Large intestine (tissue), 3 donors: ENCODE data around the gene NR2F2. TPM values are rescaled to one million over a fixed set of nuclear protein-coding genes. Genes with fewer than 3 reads are reported as not detected.

Experiments
- DNase-seq, 2 donors: peaks; one replicate each; pipeline versions ENCODE4 v3.0.0 to v3.0.0-alpha.2; 2013
- H3K27ac ChIP-seq: one replicate; pipeline ENCODE4 v1.5.1; 2013; ENCODE audit warnings: low read length
- H3K27me3 ChIP-seq: 2 replicates; pipeline ENCODE4 v1.6.1; 2013; ENCODE audit warnings: low read length; ENCODE audit not compliant: control insufficient read depth, insufficient read depth
- H3K36me3 ChIP-seq: 2 replicates; pipeline ENCODE4 v1.6.1; 2013; ENCODE audit warnings: low read length; ENCODE audit not compliant: control insufficient read depth, insufficient read depth
- H3K4me1 ChIP-seq: one replicate; pipeline ENCODE4 v1.6.1; 2013; ENCODE audit warnings: low read length; ENCODE audit not compliant: control insufficient read depth, insufficient read depth
- H3K4me3 ChIP-seq: one replicate; pipeline ENCODE4 v1.5.1; 2013; ENCODE audit warnings: low read length
- H3K9me3 ChIP-seq: one replicate; pipeline ENCODE4 v1.6.1; 2013; ENCODE audit warnings: mild to moderate bottlenecking, low read depth, low read length, moderate library complexity; ENCODE audit not compliant: control insufficient read depth
- WGBS: methylation state at CpG from one replicate; pipeline ENCODE4 v1.1.5; 2013; ENCODE audit warnings: low lambda C conversion rate; ENCODE audit not compliant: insufficient coverage; 5-methylcytosine and 5-hydroxymethylcytosine counted together
- polyA plus RNA-seq: library from polyadenylated mRNA; unstranded; fragments of 120-200 nt; gene quantifications from one replicate; pipeline ENCODE4 v1.2.1, GENCODE V29; 2013

The NR2F2 gene
- polyA plus RNA-seq, 1 donor = 27.7 TPM

DNA sequence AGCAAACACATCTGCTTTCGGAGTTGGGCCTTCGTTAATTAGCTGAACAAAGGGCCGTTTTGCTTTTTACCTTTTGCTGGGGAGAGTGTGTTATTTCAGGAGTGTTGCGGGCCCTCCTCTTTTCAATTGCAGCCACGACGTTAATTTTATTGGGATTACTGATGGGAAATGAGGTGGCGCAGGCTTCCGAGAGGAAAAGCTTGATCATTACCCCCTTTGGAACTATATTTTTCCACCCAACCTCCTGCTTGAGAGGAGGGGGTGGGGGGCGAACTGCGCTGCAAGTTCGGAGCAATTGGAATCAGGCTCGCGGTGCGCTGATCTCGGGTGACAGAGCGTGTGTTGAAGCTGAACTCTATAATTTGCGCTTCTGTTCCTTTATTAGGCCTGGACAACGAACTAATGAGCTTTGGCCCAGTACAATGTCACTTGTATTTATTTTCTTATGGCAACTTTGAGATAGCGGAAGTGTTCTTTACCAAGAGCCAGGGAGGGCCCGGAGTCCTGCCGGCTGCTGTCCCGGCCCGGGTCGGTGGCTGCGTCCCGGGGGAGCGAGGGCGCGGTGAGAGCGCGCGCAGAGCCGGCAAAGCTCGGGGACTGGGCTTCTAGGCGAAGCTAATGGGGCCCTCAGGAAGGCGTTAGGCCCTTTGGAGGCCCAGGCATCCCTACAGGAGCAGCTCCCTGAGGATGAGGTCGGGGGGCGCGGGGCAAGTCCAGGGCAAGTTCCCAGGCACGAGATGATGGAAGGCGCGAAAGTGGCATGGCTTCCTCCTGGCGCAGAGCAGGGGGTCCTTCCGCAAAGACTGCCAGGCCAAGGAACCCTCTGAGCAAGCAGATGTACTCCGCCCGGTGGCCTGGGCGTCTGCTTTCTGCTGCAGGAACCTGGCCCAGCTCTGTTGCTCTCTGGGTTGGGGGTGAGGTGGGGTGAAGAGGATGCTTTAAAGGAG is 12.9 kb downstream of the NR2F2 start:
- Histone ChIP-seq H3K27me3 (peaks cover 10% of the 10 kb centered on the region), H3K4me1 (peaks cover 28% of the 10 kb centered on the region), H3K36me3 (peaks cover 3% of the 10 kb centered on the region), H3K4me3 (no peak overlapping the region), H3K27ac (no peak overlapping the region), H3K9me3 (peaks cover 2% of the 10 kb centered on the region)
- peak in 1 of 2 donors; percentile 69 for DNase-seq
- no CpG with 5 or more reads among the region's 47 CpGs for WGBS

DNA sequence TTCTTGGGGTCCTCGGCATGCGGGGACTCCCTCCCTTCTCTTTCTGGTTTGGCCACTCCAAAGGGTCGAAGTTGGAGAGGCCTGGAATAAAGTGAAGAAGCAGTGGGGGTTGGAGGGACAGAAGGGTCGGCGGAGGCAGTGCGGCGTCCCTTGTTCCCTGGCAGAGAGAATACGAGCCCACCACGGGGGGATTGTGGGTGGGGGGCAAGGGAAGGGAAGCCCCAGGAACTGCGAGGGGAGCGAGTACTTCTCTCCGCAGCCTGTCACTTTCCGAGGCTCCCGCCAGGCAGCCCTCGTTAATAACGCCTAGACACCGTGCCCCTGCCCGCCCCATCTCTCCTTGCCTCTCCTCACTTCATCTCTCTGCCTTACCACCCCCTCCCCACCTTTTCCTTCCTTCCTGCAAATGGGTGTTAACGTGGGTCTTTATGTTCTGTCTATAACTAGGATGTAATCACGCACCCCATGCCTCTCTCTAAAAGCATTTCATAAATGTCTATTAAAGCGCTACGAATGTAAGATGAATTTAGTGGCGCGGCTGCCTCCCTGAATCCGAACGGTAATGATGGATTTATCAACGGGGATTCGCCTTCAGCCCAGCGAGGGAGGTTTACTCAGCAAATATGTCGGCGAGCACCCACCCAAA is 13.7 kb downstream of the NR2F2 start:
- H3K4me3 ChIP-seq = no peak overlapping the region
- H3K27me3 ChIP-seq = peaks cover 10% of the 10 kb centered on the region
- WGBS = no CpG with 5 or more reads among the region's 31 CpGs
- peaks cover 28% of the 10 kb centered on the region for H3K4me1 ChIP-seq
- DNase-seq = no peak
- peaks cover 2% of the 10 kb centered on the region for H3K9me3 ChIP-seq
- H3K36me3 ChIP-seq = peaks cover 7% of the 10 kb centered on the region
- H3K27ac ChIP-seq = no peak overlapping the region

DNA sequence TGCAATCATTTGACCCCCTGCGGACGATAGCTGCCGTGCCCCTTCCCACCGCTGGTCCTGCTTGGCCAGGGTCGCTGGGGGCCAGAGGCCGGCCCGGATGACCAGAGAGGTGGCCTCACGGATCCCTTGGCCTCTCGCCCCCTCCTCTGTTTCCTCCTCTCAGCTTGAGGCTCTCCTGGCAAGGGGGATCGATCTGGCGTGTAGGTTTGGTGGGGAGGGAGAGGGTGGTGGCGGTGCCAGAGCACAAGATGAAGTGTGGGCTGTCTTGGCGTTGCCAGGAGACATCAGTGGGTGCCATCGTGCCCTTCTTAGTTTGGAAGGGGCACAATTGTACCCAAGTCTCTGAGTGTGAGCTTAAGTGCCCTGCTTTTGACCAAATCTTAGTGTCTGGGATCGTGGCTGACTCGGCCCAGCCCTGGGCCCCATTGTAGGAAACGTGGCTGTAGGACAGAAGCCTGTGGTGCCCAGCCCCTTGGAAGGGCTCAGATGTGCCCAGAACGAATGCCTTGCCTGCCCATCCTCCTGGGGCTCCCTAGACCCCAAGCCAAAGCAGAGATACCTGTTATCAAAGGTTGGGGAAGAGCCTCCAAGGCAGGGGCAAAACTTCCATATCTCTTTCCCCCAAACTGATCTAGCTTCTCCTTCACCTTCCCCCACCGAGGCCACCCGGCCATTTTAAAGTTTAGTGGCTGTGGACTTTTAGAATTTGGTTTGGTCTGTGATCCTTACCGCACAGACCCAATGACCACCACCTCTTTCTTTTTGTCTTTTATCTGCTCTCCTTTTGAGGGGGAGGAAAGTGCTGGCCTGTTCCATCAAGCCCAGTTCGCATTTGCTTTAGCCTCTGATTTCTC is 14.4 kb downstream of the NR2F2 start:
- H3K27me3 ChIP-seq = peaks cover 12% of the 10 kb centered on the region
- no peak for DNase-seq
- peak overlapping the region; percentile 25 for H3K4me3 ChIP-seq
- WGBS = no CpG with 5 or more reads among the region's 22 CpGs
- H3K36me3 ChIP-seq = peaks cover 7% of the 10 kb centered on the region
- peaks cover 2% of the 10 kb centered on the region for H3K9me3 ChIP-seq
- H3K4me1 ChIP-seq = peaks cover 24% of the 10 kb centered on the region
- no peak overlapping the region for H3K27ac ChIP-seq

DNA sequence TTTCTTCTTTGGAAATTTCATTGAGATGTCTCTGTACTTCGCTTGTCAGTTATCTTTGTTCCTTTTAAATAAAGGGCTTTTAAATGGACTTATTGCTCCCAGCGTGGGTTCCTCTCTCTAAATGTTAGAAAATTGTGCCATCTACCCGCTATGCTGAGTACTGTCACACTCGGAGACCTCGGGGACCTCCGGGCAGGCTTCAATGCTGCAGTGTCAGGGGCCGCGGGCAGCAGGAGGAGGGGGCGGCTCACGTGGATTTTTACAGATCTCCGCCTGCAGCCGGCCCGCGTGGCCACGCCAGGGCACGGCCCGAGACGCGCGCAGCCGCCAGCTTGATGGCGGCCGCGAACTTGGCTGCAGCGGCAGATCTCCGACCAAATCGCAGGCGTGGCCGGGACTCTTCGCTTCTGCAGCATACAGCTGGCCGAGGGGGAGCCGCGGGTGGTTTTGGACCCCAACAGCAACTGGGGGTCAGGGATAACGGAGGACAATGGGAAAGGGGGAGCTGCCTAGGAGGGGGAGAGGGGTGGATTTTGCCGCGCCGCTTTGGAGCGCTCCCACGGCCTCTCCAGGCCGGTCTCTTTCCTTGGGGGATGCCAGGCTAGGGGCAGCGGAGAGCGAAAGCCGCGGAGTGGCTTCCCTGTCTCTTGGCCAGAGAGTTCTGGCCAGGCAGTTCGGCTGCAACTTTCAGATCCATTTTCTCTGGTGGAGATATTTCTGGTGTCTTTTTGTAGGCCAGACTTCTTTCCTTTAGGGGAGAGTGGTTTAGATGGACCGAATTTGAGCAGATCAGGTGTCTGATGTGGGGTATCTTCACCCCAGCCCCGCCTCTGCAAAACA is 15.3 kb downstream of the NR2F2 start:
- peak in 1 of 2 donors; percentile 64 for DNase-seq
- Histone ChIP-seq H3K9me3 (peaks cover 2% of the 10 kb centered on the region), H3K36me3 (peaks cover 7% of the 10 kb centered on the region), H3K4me1 (peaks cover 24% of the 10 kb centered on the region), H3K4me3 (peak overlapping the region; percentile 25), H3K27me3 (peaks cover 12% of the 10 kb centered on the region), H3K27ac (no peak overlapping the region)
- no CpG with 5 or more reads among the region's 47 CpGs for WGBS

DNA sequence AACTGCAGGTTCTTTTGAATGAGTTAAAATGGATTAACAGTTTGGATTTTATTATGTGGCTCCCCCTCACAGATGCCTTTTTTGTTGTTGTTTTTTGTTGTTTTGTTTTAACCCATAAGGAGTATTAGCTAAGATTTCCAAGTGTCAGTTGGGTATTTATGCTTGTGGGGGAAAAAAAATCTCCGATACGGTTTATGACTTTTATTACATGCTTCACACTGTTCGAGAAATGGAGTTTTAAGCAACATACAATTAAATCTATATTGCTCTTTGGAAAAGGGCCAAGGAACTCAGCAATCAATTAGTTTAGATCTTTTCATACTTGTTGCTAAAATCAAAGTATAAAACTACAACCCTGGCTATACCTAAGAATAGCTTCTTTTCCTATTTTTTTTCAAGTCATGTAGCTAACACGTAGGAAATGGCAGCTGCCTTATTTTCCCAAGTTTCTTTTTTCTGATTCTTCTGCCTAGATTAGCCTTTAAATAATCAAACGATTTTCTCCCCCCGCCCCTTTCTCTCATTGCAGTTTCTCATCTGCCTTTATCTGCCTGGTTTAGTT is 16.0 kb downstream of the NR2F2 start:
- Histone ChIP-seq H3K9me3 (peaks cover under 1% of the 10 kb centered on the region), H3K4me1 (peaks cover 24% of the 10 kb centered on the region), H3K27ac (no peak overlapping the region), H3K27me3 (peaks cover 18% of the 10 kb centered on the region), H3K36me3 (peaks cover 7% of the 10 kb centered on the region), H3K4me3 (no peak overlapping the region)
- WGBS = 83% methylated on average over 3 of the region's 6 CpGs
- DNase-seq = no peak

DNA sequence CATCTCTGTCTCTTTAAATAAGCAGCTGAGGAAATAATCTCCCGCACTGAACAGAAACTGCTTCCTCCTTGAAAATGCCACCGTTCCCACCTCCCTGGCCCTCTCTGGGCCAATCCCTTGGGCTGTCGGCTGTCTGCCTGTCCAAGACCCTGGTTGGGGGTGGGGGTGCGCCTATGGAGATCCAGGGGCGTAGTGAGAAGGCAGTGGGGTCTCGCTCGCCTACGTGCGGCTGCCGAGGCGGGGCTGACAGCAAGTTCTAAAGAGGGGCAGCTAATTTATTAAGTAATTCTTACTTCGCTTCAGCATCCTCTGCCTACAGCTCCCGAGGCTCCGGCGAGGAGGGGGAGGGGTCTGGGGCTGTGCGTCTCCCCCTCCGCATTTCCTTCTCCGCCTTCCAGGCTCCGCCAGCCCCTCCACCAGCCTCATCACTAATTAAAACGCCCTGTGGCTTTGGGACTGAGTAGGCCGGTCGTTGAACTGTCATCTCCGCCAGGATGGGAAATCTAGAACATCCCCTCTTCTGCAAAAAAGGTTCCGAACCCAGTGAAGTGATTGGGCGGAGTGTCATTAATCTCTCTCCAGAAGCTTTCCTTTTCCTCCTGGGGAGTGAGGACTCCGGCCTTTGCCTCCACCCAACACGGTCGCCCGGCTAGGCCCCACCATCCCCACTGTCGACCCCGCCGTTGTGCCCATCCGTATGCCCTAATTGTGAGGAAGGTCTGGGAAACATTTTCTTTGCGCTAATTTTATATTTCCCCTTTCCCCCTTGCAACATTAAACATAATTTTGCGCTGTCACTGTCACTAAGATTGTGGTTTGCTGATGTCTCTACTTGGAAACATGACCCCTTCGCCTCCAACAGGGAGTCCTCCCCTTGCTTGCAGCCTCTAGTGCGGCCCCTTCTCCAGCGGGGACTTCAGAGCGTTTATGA is 16.9 kb downstream of the NR2F2 start:
- Histone ChIP-seq H3K9me3 (peaks cover 3% of the 10 kb centered on the region), H3K27me3 (peaks cover 27% of the 10 kb centered on the region), H3K4me3 (no peak overlapping the region), H3K36me3 (peaks cover 7% of the 10 kb centered on the region), H3K27ac (no peak overlapping the region), H3K4me1 (peaks cover 20% of the 10 kb centered on the region)
- WGBS = 80% methylated on average over 4 of the region's 39 CpGs
- DNase-seq = no peak

DNA sequence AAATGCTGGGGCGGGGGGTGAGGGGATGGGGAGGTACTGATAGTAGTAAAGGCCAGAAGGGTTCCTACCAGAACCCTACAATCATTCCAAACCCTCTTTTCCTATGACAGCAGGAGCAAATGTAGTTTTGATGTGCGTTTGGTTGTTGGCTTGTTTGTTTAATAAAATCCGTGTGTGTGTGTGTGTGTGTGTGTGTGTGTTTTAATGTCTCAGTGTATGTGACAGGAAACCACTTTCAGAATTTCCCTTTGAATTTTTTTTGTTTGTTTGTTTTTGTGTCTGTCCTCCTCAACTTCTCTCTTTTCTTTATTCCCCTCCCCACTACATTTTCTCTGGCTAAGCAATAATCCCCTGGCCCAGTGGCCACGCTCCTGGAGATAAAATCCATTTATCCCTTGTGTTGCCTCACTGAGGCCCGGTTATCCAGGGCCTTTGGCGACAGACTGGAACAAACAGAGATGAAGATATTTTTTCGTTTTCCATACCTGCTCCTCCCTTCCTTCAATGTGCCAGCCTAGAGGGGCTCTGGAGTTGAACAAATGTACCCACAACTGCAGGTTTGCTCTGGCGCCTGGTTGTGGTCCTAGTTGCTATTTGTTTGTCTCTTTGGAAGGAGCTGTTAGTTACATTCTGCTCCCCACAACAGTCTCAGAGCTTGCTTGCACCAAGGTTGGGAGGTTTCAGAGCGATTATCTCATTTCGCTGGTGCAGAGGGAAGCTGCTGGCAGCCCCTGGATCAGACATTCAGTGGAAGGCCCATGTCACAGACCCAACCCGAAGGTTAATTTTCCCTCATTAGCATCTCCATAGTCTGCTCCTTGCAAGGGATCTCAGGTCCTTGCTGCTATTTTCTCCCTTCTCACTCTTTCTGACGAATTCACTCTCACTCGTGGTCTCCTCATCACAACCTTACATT is 17.9 kb downstream of the NR2F2 start:
- Histone ChIP-seq H3K27ac (no peak overlapping the region), H3K9me3 (peaks cover 3% of the 10 kb centered on the region), H3K4me1 (peaks cover 12% of the 10 kb centered on the region), H3K36me3 (peaks cover 10% of the 10 kb centered on the region), H3K27me3 (peaks cover 35% of the 10 kb centered on the region), H3K4me3 (no peak overlapping the region)
- DNase-seq = no peak
- 74% methylated on average over 3 of the region's 13 CpGs for WGBS
